Epidermal melanocyte (primary cell): Measurements from ENCODE around the gene REV3L.
"Not testable (repeated sequence)": the region's sequence is repeated elsewhere in the genome, so short reads cannot be mapped to it uniquely, and the experiment has no call there.

Experiments used
- DNase-seq: peaks from one replicate; pipeline ENCODE4 v3.0.0; 2011; ENCODE audit warnings: low spot score; ENCODE audit not compliant: insufficient read length

The REV3L gene

GRCh38 chr6:111266276-111266675 lies 216.7 kb downstream of the REV3L start:
- DNase-seq: no peak

GRCh38 chr6:111265842-111266241 lies 217.2 kb downstream of the REV3L start:
- no peak for DNase-seq

- DNase-seq: no peak
These were observed 219.2 kb downstream of the REV3L start for GRCh38 chr6:111263837-111264236.

- no peak for DNase-seq
These were observed 222.3 kb downstream of the REV3L start for GRCh38 chr6:111260570-111261298.

GRCh38 chr6:111259089-111259831 lies 223.8 kb downstream of the REV3L start:
- DNase-seq: peak; percentile 96

GRCh38 chr6:111258615-111259088 lies 224.4 kb downstream of the REV3L start:
- no peak for DNase-seq

GRCh38 chr6:111258010-111258409 lies 225.0 kb downstream of the REV3L start:
- no peak for DNase-seq

- no peak for DNase-seq
These were observed 226.4 kb downstream of the REV3L start for GRCh38 chr6:111256646-111257045.

GRCh38 chr6:111255838-111256237 lies 227.2 kb downstream of the REV3L start:
- DNase-seq: not testable (repeated sequence)

GRCh38 chr6:111254779-111255166 lies 228.2 kb downstream of the REV3L start:
- DNase-seq: no peak

- no peak for DNase-seq
These were observed 228.8 kb downstream of the REV3L start for GRCh38 chr6:111254004-111254778.

- no peak for DNase-seq
These were observed 230.3 kb downstream of the REV3L start for GRCh38 chr6:111252726-111253125.

- no peak for DNase-seq
These were observed 232.1 kb downstream of the REV3L start for GRCh38 chr6:111250791-111251354.
